ENCODE results near the gene CPTP. TPM values are rescaled to one million over a fixed set of nuclear protein-coding genes. Genes with fewer than 3 reads are reported as not detected.

Gene CPTP
- total RNA-seq, 1 experiment from 2014 or later: 14.0 TPM

DNA sequence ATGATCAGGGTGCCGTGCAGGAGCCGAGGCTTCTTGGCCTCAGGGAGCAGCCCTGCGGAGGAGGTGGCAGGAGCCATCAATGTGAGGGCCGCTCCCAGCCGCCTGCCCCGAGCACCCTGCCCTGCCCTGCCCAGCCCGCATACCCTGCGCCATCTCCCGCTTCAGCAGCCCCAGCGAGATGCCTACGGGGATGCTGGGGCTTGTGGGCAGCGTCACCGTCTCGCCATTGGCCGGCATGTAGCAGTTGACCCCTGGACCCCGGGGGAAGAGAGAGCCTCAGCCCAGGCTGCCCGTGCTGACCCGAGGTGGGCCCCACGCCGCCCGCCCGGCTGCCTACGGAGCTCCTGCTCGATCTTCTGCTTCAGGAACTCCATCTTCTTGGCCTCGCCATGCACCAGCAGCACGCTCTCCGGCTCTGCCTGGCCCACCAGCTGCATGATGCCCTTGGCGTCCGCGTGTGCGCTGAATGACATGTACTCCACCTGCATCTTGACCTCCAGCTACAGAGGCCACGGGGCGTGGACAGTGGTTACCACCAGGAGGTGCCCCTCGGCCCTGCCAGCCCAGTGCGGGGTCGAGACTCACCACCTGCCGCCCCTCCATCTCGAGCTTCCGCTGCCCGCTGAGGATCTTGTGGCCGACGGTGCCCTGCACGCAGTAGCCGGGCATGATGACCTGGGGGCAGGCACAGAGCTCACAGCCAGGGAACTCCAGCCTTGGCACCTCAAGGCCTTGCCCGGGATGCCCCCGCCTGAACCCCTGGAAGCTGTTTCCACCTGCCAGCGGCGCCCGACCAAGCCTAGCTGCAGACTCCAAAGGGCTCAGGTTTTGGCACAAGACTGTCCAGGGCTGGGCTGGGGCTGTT lies 11.9 kb upstream of the CPTP start:
- H3K23ac ChIP-seq (ENCODE audit: insufficient read length, low read depth, low read length): no peak overlapping the region
- H3K79me1 ChIP-seq (ENCODE audit: insufficient read depth, low read depth, low read length, poor library complexity, severe bottlenecking): no peaks in the 10 kb centered on the region
- H4K8ac ChIP-seq (replicated peaks; ENCODE audit: insufficient read length, low read depth, low read length): no peak overlapping the region
- H2AK5ac ChIP-seq (ENCODE audit: insufficient read length, low read length): no peak overlapping the region
- no peak overlapping the region for H4K5ac ChIP-seq (ENCODE audit: insufficient read length, low read depth, low read length)
- Mint-ChIP-seq H3K27ac (no peak overlapping the region), H3K27me3 (ENCODE audit: low read depth) (no peaks in the 10 kb centered on the region), H3K36me3 (ENCODE audit: insufficient read depth in 1 of 3, low read depth in 3 of 3) (peaks cover 7 to 46% (median 46%) of the 10 kb centered on the region in 3 experiments), H3K4me3 (no peak overlapping the region), H3K9me3 (no peaks in the 10 kb centered on the region), H3K4me1 (peaks cover 8 to 18% of the 10 kb centered on the region in 2 experiments)
- H3K56ac ChIP-seq (ENCODE audit: insufficient read length, low read depth, low read length): no peak overlapping the region
- H3K23me2 ChIP-seq (ENCODE audit: insufficient read length, low read depth, low read length, poor library complexity, severe bottlenecking): peaks cover 7% of the 10 kb centered on the region
- no peaks in the 10 kb centered on the region for H3K27me3 ChIP-seq (ENCODE audit: insufficient read depth, low read length)
- no peak overlapping the region for H2BK20ac ChIP-seq (ENCODE audit: low read depth, low read length, poor library complexity, severe bottlenecking)
- WGBS (ENCODE audit: extremely low coverage, insufficient read length, low lambda C conversion rate): no CpG with 5 or more reads among the region's 49 CpGs
- no peak overlapping the region for H3K14ac ChIP-seq (ENCODE audit: insufficient read depth, low read length)
- no peak overlapping the region for H4K91ac ChIP-seq (ENCODE audit: insufficient read length, low read depth, low read length)
- H3K4ac ChIP-seq (ENCODE audit: low read depth, low read length): no peak overlapping the region
- no peaks in the 10 kb centered on the region for H4K20me1 ChIP-seq (ENCODE audit: control insufficient read depth, insufficient read depth, insufficient read length)
- no peak overlapping the region for H2BK12ac ChIP-seq (ENCODE audit: insufficient read length, low read depth, low read length)
- H2BK15ac ChIP-seq (ENCODE audit: low read depth, low read length): no peak overlapping the region
- no peak for TF ChIP-seq CTCF (conservative IDR thresholded peaks at IDR 0.05)
- no peak overlapping the region for H3K18ac ChIP-seq (ENCODE audit: insufficient read length, low read depth, low read length)
- H3K79me2 ChIP-seq (ENCODE audit: insufficient read depth, low read length): no peaks in the 10 kb centered on the region
- H2AFZ ChIP-seq (ENCODE audit: low read length): no peak overlapping the region
- H3K27ac ChIP-seq (ENCODE audit: insufficient read length, low read depth, low read length): no peak overlapping the region
- no peak for DNase-seq
- H3K9ac ChIP-seq (ENCODE audit: extremely low read depth, insufficient read length, low read length): no peak overlapping the region
- H3K4me2 ChIP-seq (ENCODE audit: insufficient read depth, insufficient read length, low read length): no peak overlapping the region
- no peak overlapping the region for H2BK120ac ChIP-seq (ENCODE audit: low read depth, low read length, poor library complexity, severe bottlenecking)
- H3K4me1 ChIP-seq (ENCODE audit: insufficient read depth, low read length): no peaks in the 10 kb centered on the region; the same call in 1 of the 2 replicates
- no peak overlapping the region for H3T11ph ChIP-seq (ENCODE audit: low read length)
- H2BK5ac ChIP-seq (ENCODE audit: insufficient read length, low read length): no peak overlapping the region
- H3K9me3 ChIP-seq (ENCODE audit: control insufficient read depth, low read depth, low read length): no peaks in the 10 kb centered on the region
